ENCODE results near the gene TMEM158.

TMEM158 gene

DNA sequence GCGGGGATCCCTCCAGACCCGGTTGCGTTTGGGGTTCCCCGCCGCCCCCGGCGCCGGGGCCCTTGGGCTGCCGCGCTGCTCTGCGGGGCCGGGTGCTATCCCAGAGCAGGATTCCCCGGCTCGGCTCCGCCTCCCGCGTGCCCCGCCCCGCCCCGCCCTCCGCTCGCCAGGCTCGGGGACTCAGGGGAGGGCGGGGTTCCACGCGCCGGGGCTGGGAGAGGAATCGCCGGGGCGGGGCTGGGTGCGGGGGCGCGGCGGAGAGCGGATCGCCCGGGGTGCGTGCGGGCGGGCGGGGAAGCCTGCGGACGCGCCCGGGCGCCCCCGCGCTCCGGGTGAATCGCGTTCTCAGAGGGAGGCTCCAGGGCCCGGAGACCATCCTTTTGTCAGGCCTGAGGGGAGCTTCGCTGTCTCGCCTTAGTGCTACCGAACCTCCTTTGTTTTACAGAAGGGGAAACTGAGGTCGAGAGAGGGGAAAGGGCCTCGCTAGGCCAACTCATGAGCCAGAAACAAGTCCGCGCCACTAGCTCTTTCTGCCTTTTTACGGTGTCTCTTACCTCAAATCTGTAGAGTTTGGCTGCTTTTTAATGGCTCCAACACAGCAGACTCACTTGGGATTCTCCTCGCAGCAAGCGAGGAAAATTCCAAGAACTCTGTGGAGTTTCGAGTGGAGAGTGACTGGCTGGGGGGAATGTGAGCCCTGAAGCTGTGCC is at the start of gene TMEM158:
TSS of gene TMEM158 (minus strand) at position 82 of the 710 bp plus-strand sequence. CDS start 260 bp downstream, outside the sequence.
- DNase-seq: peak; percentile 37 to 67

DNA sequence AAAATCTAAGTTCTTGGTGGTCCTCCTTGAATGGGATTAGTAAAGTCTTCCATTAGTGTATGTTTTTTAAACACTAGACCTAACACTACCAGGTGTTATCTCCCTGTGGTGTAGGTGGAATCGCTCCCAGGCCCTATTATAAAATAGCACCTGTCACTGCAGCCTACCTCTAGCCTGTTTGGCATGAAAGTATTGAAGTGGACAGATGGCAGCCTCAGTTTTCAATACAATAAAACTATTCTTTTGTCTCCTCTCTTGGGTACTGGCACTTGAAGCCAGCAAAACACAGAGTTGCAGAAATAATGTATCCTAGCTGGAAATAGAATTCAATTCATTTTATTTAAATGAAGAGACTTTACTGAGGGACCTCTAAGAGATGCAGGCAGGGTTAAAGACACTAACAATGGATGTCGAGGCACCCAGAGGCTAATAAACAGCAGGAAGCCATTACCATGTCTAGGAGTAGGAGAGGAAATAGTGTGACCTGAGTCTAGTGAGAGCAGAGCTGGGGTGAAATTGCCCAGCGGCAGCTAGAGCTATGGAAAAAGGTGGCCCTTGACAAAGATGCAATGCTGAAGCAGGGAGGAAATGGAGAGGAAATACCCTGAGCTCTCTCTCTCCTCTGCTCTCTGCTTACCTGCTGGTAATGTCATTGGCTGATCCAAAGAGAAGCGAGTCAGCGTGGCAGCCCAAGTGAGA is 49.1 kb upstream of the TMEM158 start:
- no peak for DNase-seq

DNA sequence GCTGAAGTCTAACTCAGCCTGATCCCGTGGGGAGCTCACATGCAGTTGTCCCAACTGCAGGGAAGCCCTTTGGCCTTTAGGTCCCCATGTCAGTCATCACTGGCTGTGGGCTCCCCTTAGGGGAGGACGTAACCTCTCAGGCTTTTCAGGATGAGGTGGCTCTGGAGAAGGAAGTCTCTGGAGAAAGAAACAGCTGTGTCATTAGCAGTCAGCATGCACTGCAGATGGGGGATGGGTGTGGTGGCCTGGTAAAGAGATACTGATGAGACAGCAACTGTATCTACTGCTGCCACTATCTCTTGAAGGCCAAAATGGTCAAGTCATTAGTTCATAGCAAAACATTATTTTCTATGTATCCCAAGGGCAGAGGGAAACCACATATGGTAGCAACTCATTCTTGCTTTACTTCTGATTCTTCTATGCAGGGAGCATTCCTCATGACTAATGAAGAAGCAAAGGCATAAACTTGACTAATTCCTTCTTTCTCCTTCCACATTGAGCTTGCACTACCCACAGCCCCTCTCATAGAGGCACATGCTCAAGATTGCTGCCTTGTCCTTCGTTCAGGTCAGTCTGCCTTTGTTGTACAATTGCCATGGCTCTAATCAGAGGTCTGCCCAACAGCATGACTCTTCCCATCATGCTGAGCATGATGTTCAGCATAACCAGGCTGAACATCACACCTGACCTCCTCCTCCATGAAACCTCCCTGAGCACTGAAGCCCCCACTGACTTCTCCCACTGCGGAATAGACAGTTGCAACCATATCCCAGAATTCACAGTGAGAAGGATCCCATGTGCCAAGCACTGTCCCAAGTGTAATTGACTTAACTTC is 47.8 kb upstream of the TMEM158 start:
- DNase-seq: no peak

DNA sequence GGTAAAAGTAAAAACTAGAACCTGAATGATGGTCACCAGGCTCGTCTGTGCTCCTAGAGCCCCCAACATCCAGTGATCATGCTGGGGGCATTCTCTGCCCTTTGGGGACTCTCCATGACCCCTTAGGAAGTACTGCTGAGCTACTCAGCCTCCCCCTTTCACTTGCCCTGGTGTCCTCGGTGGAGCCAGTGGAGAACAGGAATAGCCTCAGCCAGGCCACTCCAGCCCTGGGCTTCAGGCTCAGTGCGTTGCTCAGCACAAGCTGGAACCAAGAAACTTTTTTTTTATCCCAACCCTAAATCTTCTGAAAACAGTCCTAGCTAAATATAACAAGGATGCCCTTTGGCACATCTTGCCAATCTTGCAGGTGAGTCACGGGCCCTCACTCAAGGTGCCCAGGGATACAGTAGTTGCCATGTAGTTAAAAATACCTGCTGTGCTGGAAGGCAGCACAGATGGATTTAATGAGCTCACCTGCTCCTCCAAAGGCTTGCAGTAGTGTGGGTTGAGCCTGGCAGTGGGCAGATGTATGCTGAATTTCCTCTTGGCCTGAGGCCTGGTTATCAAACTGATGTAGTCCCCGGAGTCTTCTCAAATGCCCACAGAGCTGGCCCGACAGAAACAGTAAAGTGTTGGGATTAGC is 46.9 kb upstream of the TMEM158 start:
- DNase-seq: no peak

DNA sequence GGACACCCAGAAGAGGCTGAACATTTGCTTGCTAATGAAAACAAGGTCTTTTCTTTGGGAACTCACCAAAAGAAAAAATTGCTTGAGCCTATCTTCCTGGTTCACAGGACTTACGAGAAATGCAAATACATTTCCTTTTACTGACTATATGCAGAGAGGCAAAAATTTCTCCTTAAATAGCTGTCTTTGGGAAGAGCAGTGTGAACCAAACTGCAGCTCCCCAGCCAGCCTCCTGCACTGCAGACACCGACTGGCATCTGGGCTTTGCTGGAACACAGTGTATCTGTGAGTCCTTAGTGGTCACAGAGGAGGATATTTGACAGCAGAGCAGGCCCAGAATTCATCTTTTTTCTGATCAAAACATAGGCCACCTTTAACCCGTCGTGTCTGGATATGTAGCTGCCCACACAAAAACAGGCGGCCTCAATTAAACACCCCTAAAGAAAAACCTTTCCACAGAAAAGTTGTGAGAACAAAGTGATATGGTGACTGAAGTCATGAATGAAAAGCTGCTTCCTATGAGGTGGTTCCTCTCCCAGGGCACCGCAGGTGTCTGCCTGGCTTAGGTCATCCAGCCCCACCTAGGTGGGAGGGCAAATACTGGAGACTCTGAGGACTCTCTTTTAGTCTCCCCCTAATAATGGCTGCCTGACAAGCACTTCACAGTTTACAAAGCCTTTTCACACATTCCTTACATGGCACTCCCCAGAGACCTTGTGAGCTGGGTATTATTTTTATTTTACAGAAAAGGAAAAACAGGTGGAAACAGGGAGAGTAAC is 46.1 kb upstream of the TMEM158 start:
- DNase-seq: no peak

GRCh38 chr3:45269952-45270351 is 43.9 kb upstream of the TMEM158 start:
- no peak for DNase-seq

DNA sequence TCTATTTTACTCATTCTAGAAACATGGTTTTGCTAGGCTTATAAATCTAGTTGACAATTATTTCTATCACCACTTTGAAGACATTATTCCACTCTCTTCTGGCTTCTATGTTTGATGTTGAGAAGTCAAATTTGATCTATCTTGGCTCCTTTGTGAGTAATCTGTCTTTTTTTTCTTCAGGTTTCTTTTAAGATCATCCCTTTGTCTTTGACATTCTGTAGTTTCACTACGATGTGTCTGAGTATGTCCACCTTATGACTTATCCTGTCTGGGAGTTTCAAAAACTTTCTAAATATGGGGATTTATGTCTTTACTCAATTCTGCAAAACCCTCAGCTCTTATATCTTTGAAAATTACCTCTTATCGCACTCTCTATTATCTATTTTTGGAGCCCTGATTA is 41.0 kb upstream of the TMEM158 start:
- no peak for DNase-seq

DNA sequence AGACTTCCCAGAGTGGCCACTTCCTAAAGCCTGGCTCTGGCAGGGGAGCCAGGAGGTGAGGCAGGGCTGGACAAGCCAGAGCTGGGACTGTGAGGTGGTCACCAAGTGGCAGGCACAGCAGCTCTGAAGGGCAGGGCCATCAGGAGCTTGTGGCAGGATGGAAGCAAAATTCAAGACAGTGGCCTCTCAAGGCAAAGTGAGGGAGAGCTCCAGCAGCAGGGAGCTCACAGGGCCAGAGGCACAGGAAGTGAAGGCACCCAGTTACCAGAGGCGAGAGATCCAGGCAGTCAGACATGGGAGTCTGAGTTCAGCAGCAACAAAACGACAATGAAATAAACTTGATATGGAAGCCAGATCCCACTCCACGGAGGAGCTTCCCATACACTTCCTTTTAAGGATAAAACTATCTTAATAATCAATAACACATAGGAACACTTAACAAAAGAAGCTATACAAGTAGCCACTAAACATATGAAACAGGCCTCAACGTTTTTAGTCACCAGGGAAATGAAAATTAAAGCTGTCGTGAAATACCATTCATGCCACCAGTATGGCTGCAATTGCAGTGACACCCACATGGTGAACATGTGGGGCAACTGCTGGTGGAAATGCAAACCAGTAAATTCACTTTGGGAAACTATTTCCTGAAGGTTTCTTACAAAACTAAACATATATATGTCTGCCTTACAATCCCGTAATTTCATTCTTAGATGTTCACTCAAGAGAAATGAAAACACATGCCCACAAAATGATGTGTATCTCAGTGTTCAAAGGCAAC is 35.4 kb upstream of the TMEM158 start:
- DNase-seq: no peak

DNA sequence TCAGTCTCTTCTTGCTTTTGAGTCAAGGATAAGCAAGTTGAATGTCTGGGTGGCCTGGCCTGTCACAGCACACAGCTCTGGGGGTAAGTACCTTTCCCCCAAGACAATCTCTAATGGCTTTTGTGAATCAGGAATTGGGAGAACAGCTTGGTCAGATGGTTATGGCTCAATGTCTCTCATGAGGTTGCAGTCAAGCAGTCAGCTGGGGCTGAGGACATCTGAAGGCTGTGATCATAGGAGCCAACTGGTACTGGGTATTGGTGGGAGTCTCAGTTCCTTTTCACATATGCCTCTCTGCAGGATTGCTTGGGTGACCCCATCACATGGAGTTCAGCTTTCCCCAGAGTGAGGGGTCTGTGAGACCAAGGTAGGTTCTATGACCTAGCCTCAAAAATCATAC is 33.0 kb upstream of the TMEM158 start:
- DNase-seq: no peak

DNA sequence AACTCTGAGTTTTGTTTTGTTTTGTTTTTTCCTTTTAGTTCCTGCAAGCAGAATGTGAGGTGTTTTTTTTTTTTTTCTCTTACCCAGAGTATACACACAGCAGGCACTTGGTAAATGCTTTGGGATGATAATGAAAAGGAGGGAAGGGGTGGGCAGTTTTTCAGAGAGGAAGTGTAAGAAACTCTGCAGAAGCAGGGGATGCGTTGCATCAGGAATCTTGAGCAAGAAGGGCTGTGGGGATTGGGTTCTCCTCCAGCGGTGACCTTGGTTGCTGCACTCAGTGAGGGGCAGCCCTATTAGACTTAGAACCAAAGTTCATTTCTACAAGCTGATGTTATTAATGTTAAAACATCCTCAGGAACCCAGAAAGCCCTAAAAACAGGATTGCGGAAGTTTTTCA is 32.2 kb upstream of the TMEM158 start:
- DNase-seq: no peak

DNA sequence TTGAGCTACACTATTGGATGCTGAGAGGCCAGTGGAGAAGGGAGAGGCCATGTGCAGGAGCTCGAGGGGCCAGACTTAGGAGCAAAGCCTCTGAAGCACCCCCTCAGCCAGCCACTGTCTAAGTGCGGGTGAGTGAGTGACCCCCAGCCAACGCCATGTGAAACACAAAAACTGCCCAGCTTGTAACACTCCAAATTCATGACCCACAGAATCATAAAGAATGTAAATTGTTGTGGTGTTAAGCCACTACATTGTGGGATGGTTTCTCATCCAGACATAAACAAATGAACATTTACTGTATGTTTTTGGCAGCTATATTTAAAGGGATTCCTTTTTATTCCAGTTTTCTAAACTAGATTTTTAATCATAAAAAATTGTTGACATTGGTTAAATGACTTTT is 27.2 kb upstream of the TMEM158 start:
- DNase-seq: no peak

- no peak for DNase-seq
These were observed 26.7 kb upstream of the TMEM158 start for GRCh38 chr3:45252826-45253225.

DNA sequence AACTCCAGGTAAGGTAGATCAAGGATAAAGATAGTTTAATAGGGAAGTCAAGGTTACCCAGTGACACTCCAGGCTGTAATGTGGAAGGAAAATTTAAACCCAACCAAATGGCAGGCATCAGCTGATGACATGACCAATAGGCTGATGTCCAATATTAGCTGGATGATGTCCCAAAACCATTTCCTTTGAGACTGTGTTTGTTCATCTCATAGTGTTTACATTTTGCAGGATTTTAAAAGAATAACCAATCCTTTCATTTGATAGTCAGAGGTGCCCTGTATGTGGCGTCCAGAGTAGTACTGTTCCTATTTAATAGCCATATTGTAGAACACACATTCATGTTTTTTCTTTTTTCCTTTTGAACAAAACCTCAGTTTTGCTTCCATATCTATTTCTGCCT is 23.3 kb upstream of the TMEM158 start:
- DNase-seq: no peak

DNA sequence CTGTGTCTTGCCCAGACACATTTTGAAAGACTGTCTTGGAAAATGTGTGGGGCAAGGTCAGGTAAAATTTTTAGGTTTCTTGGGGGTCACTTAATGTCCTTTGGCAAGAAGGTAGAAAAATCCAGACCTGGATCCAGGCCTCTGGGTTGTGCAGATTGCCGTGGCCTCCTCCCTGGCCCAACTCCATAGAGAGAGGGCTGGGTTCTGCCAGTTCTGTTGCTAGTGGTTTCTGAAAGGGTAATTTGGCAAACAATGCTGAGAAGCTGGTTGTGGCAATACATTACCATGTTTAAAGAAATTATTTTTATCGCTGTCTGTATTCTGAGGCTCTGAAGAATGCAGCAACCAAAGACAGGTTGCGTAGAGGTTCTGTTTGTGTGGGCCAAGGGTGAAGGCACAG is 20.2 kb upstream of the TMEM158 start:
- DNase-seq: peak in 1 of 2 donors; percentile 29

GRCh38 chr3:45244356-45244755 is 18.3 kb upstream of the TMEM158 start:
- DNase-seq: no peak

DNA sequence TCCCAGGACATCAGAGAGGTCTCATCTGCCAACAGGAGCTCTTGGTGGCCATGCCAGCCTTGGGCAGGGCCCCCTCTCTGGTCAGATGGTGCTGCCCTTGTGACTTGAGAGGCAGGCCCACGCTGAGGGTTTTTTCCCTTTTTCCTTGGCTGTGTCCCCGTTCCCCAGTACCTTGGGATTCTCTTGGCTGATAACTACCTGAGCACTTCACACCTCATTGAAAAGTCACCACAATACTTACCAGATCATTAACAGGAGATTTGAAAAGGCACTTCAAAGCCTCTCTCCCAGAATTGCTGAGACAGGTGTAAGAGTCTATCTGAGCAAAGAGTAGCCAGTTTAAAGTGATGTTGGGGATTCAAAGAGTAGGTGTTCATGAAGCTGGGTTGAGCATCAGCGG is 15.1 kb upstream of the TMEM158 start:
- no peak for DNase-seq

DNA sequence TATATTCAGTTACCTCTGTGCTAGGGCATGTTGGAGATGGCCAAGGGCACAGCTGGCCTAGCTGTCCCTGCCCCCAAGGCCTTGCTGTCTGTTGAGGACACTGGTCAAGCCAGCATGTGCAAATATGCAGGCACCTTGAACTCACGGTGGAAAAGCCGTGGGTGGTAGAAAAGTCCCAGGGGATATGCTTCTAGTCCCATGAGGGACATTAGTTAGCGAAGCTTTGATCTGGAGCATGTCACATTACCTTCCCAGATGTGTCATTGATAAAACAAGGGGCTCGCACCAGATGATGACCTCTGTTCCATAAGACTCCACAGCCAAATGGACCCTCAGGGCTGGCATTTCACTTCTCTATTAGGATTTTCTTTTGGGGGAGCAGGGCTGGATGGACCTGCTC is 14.2 kb upstream of the TMEM158 start:
- DNase-seq: no peak

- DNase-seq: no peak
These were observed 13.2 kb upstream of the TMEM158 start for GRCh38 chr3:45239254-45239653.

DNA sequence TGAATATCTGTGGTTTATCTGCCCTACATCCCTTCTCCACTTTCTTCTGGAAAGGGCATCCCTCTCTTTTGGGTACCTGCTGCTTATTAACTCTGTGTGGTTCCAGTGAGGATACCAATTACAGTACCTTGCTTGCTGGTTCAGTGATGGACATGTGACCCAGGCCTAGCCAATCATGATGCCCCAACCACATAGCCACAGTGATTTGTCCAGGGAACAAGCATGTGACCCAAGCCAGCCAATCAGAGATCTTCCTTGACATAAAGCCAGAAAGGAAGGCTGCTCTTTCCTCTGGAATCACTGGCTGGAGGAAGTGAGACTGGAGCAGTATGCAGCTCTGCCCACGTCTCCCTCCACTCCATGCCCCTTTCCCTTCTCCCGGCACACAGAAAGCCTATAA is 10.9 kb upstream of the TMEM158 start:
- DNase-seq: no peak

DNA sequence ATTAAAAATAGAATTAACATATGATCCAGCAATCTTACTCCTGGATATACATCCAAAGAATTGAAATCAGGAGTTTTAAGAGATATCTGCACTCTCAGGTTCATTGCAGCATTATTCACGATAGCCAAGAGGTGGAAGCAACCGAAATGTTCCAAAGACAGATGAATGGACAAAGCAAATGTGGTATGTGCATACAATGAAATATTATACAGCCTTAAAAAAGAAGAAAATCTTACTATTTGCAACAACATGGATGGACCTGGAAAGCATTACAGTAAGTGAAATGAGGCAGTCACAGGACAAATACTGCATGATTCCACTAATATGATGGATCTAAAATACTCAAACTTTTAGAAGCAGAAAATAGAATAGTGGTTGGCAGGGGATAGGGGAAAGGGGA is 9.3 kb upstream of the TMEM158 start:
- DNase-seq: no peak

GRCh38 chr3:45234250-45234649 is 8.2 kb upstream of the TMEM158 start:
- DNase-seq: no peak

DNA sequence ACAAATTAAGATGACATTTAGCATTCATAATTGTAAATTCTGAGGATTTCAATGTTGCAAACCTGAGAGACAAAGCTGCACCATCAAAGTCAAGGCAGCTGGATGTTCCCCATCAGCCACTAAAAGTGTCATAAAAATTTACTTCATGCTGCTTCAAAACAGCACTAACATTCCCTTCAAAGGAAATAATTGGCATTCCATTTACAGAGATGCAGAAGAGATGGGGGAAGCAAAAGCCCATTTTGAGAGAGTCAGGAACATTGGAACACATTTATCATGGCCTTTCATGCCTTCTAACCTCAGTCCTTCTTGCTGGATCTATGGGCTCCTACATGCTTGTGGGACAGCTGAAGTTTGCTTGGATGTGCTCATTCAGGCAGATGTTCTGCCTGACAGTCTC is 6.4 kb upstream of the TMEM158 start:
- no peak for DNase-seq

All from hippocampal formation (tissue), 2 donors.